H9 (cell line): ENCODE results near the gene NFE2L3. TPM values are rescaled to one million over a fixed set of nuclear protein-coding genes. Genes with fewer than 3 reads are reported as not detected.

Experiments
- DNase-seq: peaks from one replicate; pipeline ENCODE4 v3.0.0-alpha.2; 2017
- H2AFZ ChIP-seq: one replicate; pipeline ENCODE4 v1.6.1; 2013; ENCODE audit warnings: mild to moderate bottlenecking, low read length, control low read depth, moderate library complexity
- H2AK5ac ChIP-seq: 2 replicates; pipeline ENCODE4 v1.6.1; 2013; ENCODE audit warnings: low read length, control low read depth, mixed read lengths; ENCODE audit not compliant: insufficient read length
- H2BK120ac ChIP-seq: one replicate; pipeline ENCODE4 v1.6.1; 2013; ENCODE audit warnings: low read depth, mild to moderate bottlenecking, low read length, control low read depth, inconsistent platforms; ENCODE audit not compliant: poor library complexity, severe bottlenecking
- H2BK12ac ChIP-seq: 2 replicates; pipeline ENCODE4 v1.6.1; 2013; ENCODE audit warnings: low read length, control low read depth, mixed read lengths, low read depth; ENCODE audit not compliant: insufficient read length
- H2BK15ac ChIP-seq: 2 replicates; pipeline ENCODE4 v1.6.1; 2013; ENCODE audit warnings: low read depth, low read length, control low read depth
- H2BK20ac ChIP-seq: one replicate; pipeline ENCODE4 v1.6.1; 2013; ENCODE audit warnings: low read depth, mild to moderate bottlenecking, low read length, control low read depth, inconsistent platforms; ENCODE audit not compliant: poor library complexity, severe bottlenecking
- H2BK5ac ChIP-seq: 2 replicates; pipeline ENCODE4 v1.6.1; 2013; ENCODE audit warnings: low read length, control low read depth, mixed read lengths; ENCODE audit not compliant: insufficient read length
- H3K14ac ChIP-seq: 2 replicates; pipeline ENCODE4 v1.6.1; 2013; ENCODE audit warnings: low read length, control low read depth; ENCODE audit not compliant: insufficient read depth
- H3K18ac ChIP-seq: 2 replicates; pipeline ENCODE4 v1.6.1; 2013; ENCODE audit warnings: low read depth, mild to moderate bottlenecking, mixed read lengths, low read length, control low read depth; ENCODE audit not compliant: insufficient read length
- H3K23ac ChIP-seq: 2 replicates; pipeline ENCODE4 v1.6.1; 2013; ENCODE audit warnings: low read length, control low read depth, mixed read lengths, low read depth; ENCODE audit not compliant: insufficient read length
- H3K23me2 ChIP-seq: 2 replicates; pipeline ENCODE4 v1.6.1; 2013; ENCODE audit warnings: low read depth, mild to moderate bottlenecking, mixed read lengths, low read length, control low read depth; ENCODE audit not compliant: insufficient read length, poor library complexity, severe bottlenecking
- H3K27ac ChIP-seq: 2 replicates; pipeline ENCODE4 v1.5.1; 2013; ENCODE audit warnings: low read length, control low read depth, mixed read lengths, low read depth; ENCODE audit not compliant: insufficient read length
- H3K27me3 ChIP-seq: 2 replicates; pipeline ENCODE4 v1.6.1; 2013; ENCODE audit warnings: low read length, control low read depth, inconsistent platforms; ENCODE audit not compliant: insufficient read depth
- H3K4ac ChIP-seq: 2 replicates; pipeline ENCODE4 v1.6.1; 2013; ENCODE audit warnings: low read depth, mild to moderate bottlenecking, control low read depth, inconsistent platforms, low read length, moderate library complexity
- H3K4me1 ChIP-seq: 2 replicates; pipeline ENCODE4 v1.6.1; 2013; ENCODE audit warnings: low read length, control low read depth, inconsistent platforms; ENCODE audit not compliant: insufficient read depth
- H3K4me2 ChIP-seq: 2 replicates; pipeline ENCODE4 v1.6.1; 2013; ENCODE audit warnings: low read length, control low read depth, mixed read lengths; ENCODE audit not compliant: insufficient read length, insufficient read depth
- H3K56ac ChIP-seq: 2 replicates; pipeline ENCODE4 v1.6.1; 2013; ENCODE audit warnings: low read depth, mild to moderate bottlenecking, mixed read lengths, low read length, control low read depth; ENCODE audit not compliant: insufficient read length
- H3K79me1 ChIP-seq: 2 replicates; pipeline ENCODE4 v1.6.1; 2013; ENCODE audit warnings: low read depth, mild to moderate bottlenecking, moderate library complexity, low read length, control low read depth, inconsistent platforms; ENCODE audit not compliant: insufficient read depth, poor library complexity, severe bottlenecking
- H3K79me2 ChIP-seq: 2 replicates; pipeline ENCODE4 v1.6.1; 2013; ENCODE audit warnings: low read length, control low read depth, inconsistent platforms; ENCODE audit not compliant: insufficient read depth
- H3K9ac ChIP-seq: 2 replicates; pipeline ENCODE4 v1.6.1; 2013; ENCODE audit warnings: low read length, control low read depth, mixed read lengths; ENCODE audit not compliant: insufficient read length; ENCODE audit errors: extremely low read depth
- H3K9me3 ChIP-seq: one replicate; pipeline ENCODE4 v1.6.1; 2013; ENCODE audit warnings: low read depth, low read length, inconsistent platforms; ENCODE audit not compliant: control insufficient read depth
- H3T11ph ChIP-seq: one replicate; pipeline ENCODE4 v1.6.1; 2013; ENCODE audit warnings: mild to moderate bottlenecking, low read length, control low read depth, inconsistent platforms
- H4K20me1 ChIP-seq: one replicate; pipeline ENCODE4 v1.6.1; 2013; ENCODE audit not compliant: control insufficient read depth, insufficient read length, insufficient read depth
- H4K5ac ChIP-seq: 2 replicates; pipeline ENCODE4 v1.6.1; 2013; ENCODE audit warnings: low read depth, mild to moderate bottlenecking, mixed read lengths, low read length, control low read depth; ENCODE audit not compliant: insufficient read length
- H4K8ac ChIP-seq: replicated peaks from 2 replicates; pipeline ENCODE4 v1.6.1; 2013; ENCODE audit warnings: low read length, control low read depth, mixed read lengths, low read depth; ENCODE audit not compliant: insufficient read length
- H4K91ac ChIP-seq: 2 replicates; pipeline ENCODE4 v1.6.1; 2013; ENCODE audit warnings: low read depth, mild to moderate bottlenecking, moderate library complexity, mixed read lengths, low read length, control low read depth; ENCODE audit not compliant: insufficient read length
- H3K27ac Mint-ChIP-seq, 3 experiments: 2 replicates in 2 of 3; 3 replicates in 1 of 3; pipeline ENCODE4 v1.8.0; 2020 to 2021; ENCODE audit warnings: mixed read lengths in 3 of 3, mild to moderate bottlenecking in 1 of 3, moderate library complexity in 1 of 3
- H3K27me3 Mint-ChIP-seq: 2 replicates; pipeline ENCODE4 v1.8.0; 2021; ENCODE audit warnings: low read depth, mild to moderate bottlenecking, moderate library complexity, mixed read lengths
- H3K36me3 Mint-ChIP-seq, 3 experiments: 2 replicates in 2 of 3; 3 replicates in 1 of 3; pipeline ENCODE4 v1.8.0; 2020 to 2021; ENCODE audit warnings: low read depth in 3 of 3, mixed read lengths in 3 of 3; ENCODE audit not compliant: insufficient read depth in 1 of 3
- H3K4me1 Mint-ChIP-seq, 2 experiments: 2 replicates each; pipeline ENCODE4 v1.8.0; 2020; ENCODE audit warnings: mixed read lengths in 2 of 2
- H3K4me3 Mint-ChIP-seq, 2 experiments: 2 replicates in 1 of 2; 3 replicates in 1 of 2; pipeline ENCODE4 v1.8.0; 2020 to 2021; ENCODE audit warnings: mild to moderate bottlenecking in 2 of 2, mixed read lengths in 2 of 2, moderate library complexity in 1 of 2
- H3K9me3 Mint-ChIP-seq, 2 experiments: 2 replicates in 1 of 2; 3 replicates in 1 of 2; pipeline ENCODE4 v1.8.0; 2020; ENCODE audit warnings: mild to moderate bottlenecking in 2 of 2, mixed read lengths in 2 of 2, moderate library complexity in 1 of 2
- WGBS: extraction: QIAGEN DNeasy Blood & Tissue Kit; methylation state at CpG from one replicate; pipeline ENCODE4 v1.1.7; 2013; ENCODE audit warnings: missing lambda C conversion rate, low lambda C conversion rate, mixed read lengths; ENCODE audit not compliant: insufficient read length; ENCODE audit errors: extremely low coverage; 5-methylcytosine and 5-hydroxymethylcytosine counted together
- total RNA-seq: library from RNA; stranded (reverse); gene quantifications from 2 replicates; pipeline ENCODE4 v1.2.1, GENCODE V29; 2021
- TF ChIP-seq, protein P1 (sequence below): fragments of 200-600 bp; sonication (generic); conservative IDR thresholded peaks from 3 replicates; pipeline ENCODE4 v1.8.0; 2021; ENCODE audit warnings: antibody characterized with exemption, mild to moderate bottlenecking

Gene NFE2L3
- total RNA-seq, 1 experiment from 2014 or later: 46.9 TPM

DNA sequence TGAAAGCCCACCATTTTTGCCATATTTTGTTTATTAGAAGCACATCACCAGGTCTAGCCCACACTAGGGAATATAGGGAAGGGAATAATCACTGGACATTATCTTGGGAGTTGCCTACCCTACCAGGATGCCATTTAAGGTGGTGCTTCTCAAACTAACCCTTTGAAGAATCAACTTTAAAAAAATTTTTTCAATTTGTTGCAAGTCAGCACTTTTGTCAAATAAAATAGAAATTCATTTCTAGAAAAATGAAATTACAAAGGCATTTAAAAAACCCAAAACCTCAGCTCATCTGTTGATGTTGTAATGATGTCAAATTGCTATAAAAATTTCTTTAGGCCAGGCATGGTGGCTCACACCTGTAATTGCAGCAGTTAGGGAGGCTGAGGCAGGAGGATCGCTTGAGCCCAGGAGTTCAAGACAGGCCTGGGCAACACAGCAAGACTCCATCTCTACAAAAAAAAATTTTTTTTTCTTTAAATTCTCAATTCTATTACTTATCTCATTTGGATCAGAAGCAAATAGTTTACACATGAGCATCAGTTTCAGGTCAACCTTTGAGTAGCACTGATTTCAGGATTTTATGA, 2.5 kb upstream of the NFE2L3 start:
- H2BK12ac ChIP-seq: no peak overlapping the region
- peaks cover 4% of the 10 kb centered on the region; the same call in 1 of the 2 replicates for H3K4me1 ChIP-seq
- peaks cover 32 to 39% of the 10 kb centered on the region in 2 experiments for H3K4me1 Mint-ChIP-seq
- no peak overlapping the region for H2BK5ac ChIP-seq
- no peak overlapping the region for H3K23ac ChIP-seq
- H3K79me1 ChIP-seq: no peaks in the 10 kb centered on the region
- H3K9ac ChIP-seq: no peak overlapping the region
- H4K5ac ChIP-seq: no peak overlapping the region
- H3K27me3 Mint-ChIP-seq: peaks cover 9% of the 10 kb centered on the region
- H3K23me2 ChIP-seq: peaks cover 11% of the 10 kb centered on the region
- no peak overlapping the region for H2BK20ac ChIP-seq
- no peaks in the 10 kb centered on the region for H4K20me1 ChIP-seq
- no peaks in the 10 kb centered on the region for H3K9me3 ChIP-seq
- no peak overlapping the region for H3K4me2 ChIP-seq
- no peak overlapping the region for H3K56ac ChIP-seq
- H4K8ac ChIP-seq: no peak overlapping the region
- no peak overlapping the region for H3K4me3 Mint-ChIP-seq
- H3K18ac ChIP-seq: no peak overlapping the region
- H3K79me2 ChIP-seq: peaks cover 8% of the 10 kb centered on the region
- H3K27ac Mint-ChIP-seq: 0 out of 7 replicates have a peak overlapping the region, but pooled peaks of 1 of the 3 experiments have one; percentile 35
- WGBS: no CpG with 5 or more reads among the region's 1 CpG
- no peak overlapping the region for H4K91ac ChIP-seq
- DNase-seq: peak; percentile 2
- H3K4ac ChIP-seq: no peak overlapping the region
- H2AFZ ChIP-seq: no peak overlapping the region
- H3T11ph ChIP-seq: no peak overlapping the region
- H2AK5ac ChIP-seq: no peak overlapping the region
- TF ChIP-seq, protein P1, sequence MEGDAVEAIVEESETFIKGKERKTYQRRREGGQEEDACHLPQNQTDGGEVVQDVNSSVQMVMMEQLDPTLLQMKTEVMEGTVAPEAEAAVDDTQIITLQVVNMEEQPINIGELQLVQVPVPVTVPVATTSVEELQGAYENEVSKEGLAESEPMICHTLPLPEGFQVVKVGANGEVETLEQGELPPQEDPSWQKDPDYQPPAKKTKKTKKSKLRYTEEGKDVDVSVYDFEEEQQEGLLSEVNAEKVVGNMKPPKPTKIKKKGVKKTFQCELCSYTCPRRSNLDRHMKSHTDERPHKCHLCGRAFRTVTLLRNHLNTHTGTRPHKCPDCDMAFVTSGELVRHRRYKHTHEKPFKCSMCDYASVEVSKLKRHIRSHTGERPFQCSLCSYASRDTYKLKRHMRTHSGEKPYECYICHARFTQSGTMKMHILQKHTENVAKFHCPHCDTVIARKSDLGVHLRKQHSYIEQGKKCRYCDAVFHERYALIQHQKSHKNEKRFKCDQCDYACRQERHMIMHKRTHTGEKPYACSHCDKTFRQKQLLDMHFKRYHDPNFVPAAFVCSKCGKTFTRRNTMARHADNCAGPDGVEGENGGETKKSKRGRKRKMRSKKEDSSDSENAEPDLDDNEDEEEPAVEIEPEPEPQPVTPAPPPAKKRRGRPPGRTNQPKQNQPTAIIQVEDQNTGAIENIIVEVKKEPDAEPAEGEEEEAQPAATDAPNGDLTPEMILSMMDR: no peak
- no peak overlapping the region for H2BK120ac ChIP-seq
- peaks cover 9 to 22% (median 14%) of the 10 kb centered on the region in 3 experiments; a peak in 6 of 7 replicates for H3K36me3 Mint-ChIP-seq
- no peak overlapping the region for H3K27ac ChIP-seq
- no peak overlapping the region for H2BK15ac ChIP-seq
- peaks cover 12 to 17% of the 10 kb centered on the region in 2 experiments for H3K9me3 Mint-ChIP-seq
- H3K14ac ChIP-seq: no peak overlapping the region
- H3K27me3 ChIP-seq: no peaks in the 10 kb centered on the region
